K562 (cell line): ENCODE data around the gene COPA. TPM values are rescaled to one million over a fixed set of nuclear protein-coding genes. Genes with fewer than 3 reads are reported as not detected.

Source experiments
- ATAC-seq: fragments of 200-7000 bp; cut with Tn5 transposase; 3 replicates; pipeline ENCODE4 v1.9.1; 2020; ENCODE audit warnings: moderate library complexity
- BruUV-seq: library from RNA; stranded (reverse); fragments of 400-500 nt; replicated peaks from 2 replicates; lab custom pipeline; 2021; lab: Mats Ljungman, UMichigan
- CTCF ChIA-PET: fragments of 300-600 bp; formaldehyde crosslinking; extraction: SDS; loops from one replicate; lab custom pipeline; 2021; ENCODE audit warnings: low intra/inter-chr PET ratio; lab: Yijun Ruan, JAX
- POLR2A ChIA-PET: fragments of 300-600, 350-650 bp; sonication (Branson Sonifier 250); formaldehyde crosslinking; extraction: SDS; loops from one replicate; lab custom pipeline; 2021; ENCODE audit warnings: antibody characterized with exemption, inconsistent platforms; lab: Yijun Ruan, JAX
- DNase-seq, 4 experiments: peaks; one replicate each; pipeline versions ENCODE4 v3.0.0 to v3.0.0-alpha.2; 2011 to 2018; ENCODE audit warnings: low spot score in 3 of 4, mixed read lengths in 3 of 4; ENCODE audit errors: extremely low read depth in 1 of 4
- FAIRE-seq: peaks from 2 replicates; lab custom pipeline; 2011; peaks lifted over from hg19 to GRCh38; lab: Jason Lieb, UNC
- H2AFZ ChIP-seq: 2 replicates; pipeline ENCODE4 v1.6.0; 2011; ENCODE audit warnings: low read depth, low read length, control low read depth, inconsistent platforms
- H3K27ac ChIP-seq: fragments of 200-600 bp; 3 replicates; pipeline ENCODE4 v1.8.0; 2011; ENCODE audit warnings: low read depth, mild to moderate bottlenecking, control low read depth, inconsistent platforms, low read length, moderate library complexity, mixed read lengths; ENCODE audit errors: extremely low read depth
- H3K27me3 ChIP-seq, 2 experiments: fragments of 300-600 bp in 1 of 2; 2 replicates in 1 of 2; 3 replicates in 1 of 2; pipeline versions ENCODE4 v1.6.0 to v1.8.0; 2011; ENCODE audit warnings: inconsistent platforms in 2 of 2, low read length in 2 of 2, mild to moderate bottlenecking in 1 of 2, mixed read lengths in 1 of 2, moderate library complexity in 1 of 2; ENCODE audit not compliant: control insufficient read depth in 2 of 2, insufficient read depth in 2 of 2
- H3K36me3 ChIP-seq: fragments of 300-600 bp; 3 replicates; pipeline ENCODE4 v1.8.0; 2011; ENCODE audit warnings: mild to moderate bottlenecking, low read length, inconsistent platforms; ENCODE audit not compliant: control insufficient read depth, insufficient read depth
- H3K4me1 ChIP-seq, 2 experiments: fragments of 200-600 bp in 1 of 2; replicated peaks in 1 of 2; 2 replicates in 1 of 2; 3 replicates in 1 of 2; pipeline versions ENCODE4 v1.5.1 to v1.8.0; 2011; ENCODE audit warnings: inconsistent platforms in 2 of 2, low read length in 2 of 2, mild to moderate bottlenecking in 1 of 2, mixed read lengths in 1 of 2, moderate library complexity in 1 of 2; ENCODE audit not compliant: control insufficient read depth in 2 of 2, insufficient read depth in 2 of 2
- H3K4me2 ChIP-seq: 2 replicates; pipeline ENCODE4 v1.6.1; 2011; ENCODE audit warnings: low read length, control low read depth, inconsistent platforms, mixed read lengths; ENCODE audit not compliant: insufficient read depth
- H3K4me3 ChIP-seq: fragments of 200-600 bp; sonication (generic), shearing (Covaris generic); 2 replicates; pipeline ENCODE4 v1.5.1; 2016; ENCODE audit warnings: control low read depth, inconsistent platforms
- H3K79me2 ChIP-seq: fragments of 200-600 bp; 3 replicates; pipeline ENCODE4 v1.8.0; 2011; ENCODE audit warnings: low read length, inconsistent platforms; ENCODE audit not compliant: control insufficient read depth, insufficient read depth
- H3K9ac ChIP-seq, 2 experiments: 2 replicates each; pipeline versions ENCODE4 v1.6.0 to v1.6.1; 2011; ENCODE audit warnings: low read depth in 2 of 2, low read length in 2 of 2, control low read depth in 1 of 2, inconsistent platforms in 1 of 2, mild to moderate bottlenecking in 1 of 2, mixed read lengths in 1 of 2; ENCODE audit not compliant: insufficient read depth in 1 of 2
- H3K9me1 ChIP-seq: one replicate; pipeline ENCODE4 v1.6.0; 2011; ENCODE audit warnings: inconsistent platforms, mild to moderate bottlenecking, low read length, moderate library complexity; ENCODE audit not compliant: control insufficient read depth, insufficient read depth
- H3K9me3 ChIP-seq: replicated peaks from 2 replicates; pipeline ENCODE4 v1.5.1; 2011; ENCODE audit warnings: low read depth, low read length, inconsistent platforms; ENCODE audit not compliant: control insufficient read depth, insufficient read depth
- H4K20me1 ChIP-seq: replicated peaks from 2 replicates; pipeline ENCODE4 v1.6.1; 2011; ENCODE audit warnings: low read length, inconsistent platforms, mixed read lengths; ENCODE audit not compliant: control insufficient read depth, insufficient read depth
- CBX2 ChIP-seq: fragments of 200-600 bp; sonication (generic); IDR thresholded peaks from one replicate; pipeline ENCODE4 v1.6.1; 2012; ENCODE audit warnings: mild to moderate bottlenecking, low read length, inconsistent platforms; ENCODE audit not compliant: insufficient read depth, poor library complexity, severe bottlenecking
- CLOCK ChIP-seq: fragments of 250-450 bp; sonication (Bioruptor Pico); IDR thresholded peaks from 2 replicates; pipeline ENCODE4 v1.4.0; 2020; ENCODE audit warnings: mild to moderate bottlenecking, moderate library complexity, borderline replicate concordance
- JUND ChIP-seq, 2 experiments: IDR thresholded peaks; 2 replicates in 1 of 2; 3 replicates in 1 of 2; pipeline ENCODE4 v1.6.1; 2011; ENCODE audit warnings: borderline replicate concordance in 2 of 2, low read depth in 2 of 2, low read length in 2 of 2, improper control_type of control experiment in 1 of 2, missing biosample characterization in 1 of 2, missing genetic modification characterization in 1 of 2, missing genetic modification reagents in 1 of 2
- MAZ ChIP-seq, 2 experiments: fragments of 450-650 bp in 1 of 2; sonication (generic) in 1 of 2; formaldehyde crosslinking; IDR thresholded peaks in 1 of 2; conservative IDR thresholded peaks in 1 of 2; 2 replicates each; pipeline versions ENCODE4 v1.4.0 to v1.5.0; 2020; ENCODE audit warnings: mild to moderate bottlenecking in 1 of 2, missing genetic modification reagents in 1 of 2
- NCOA4 ChIP-seq: fragments of 450-650 bp; IDR thresholded peaks from 2 replicates; pipeline ENCODE4 v1.6.1; 2018; ENCODE audit warnings: mild to moderate bottlenecking; ENCODE audit not compliant: partially characterized antibody
- PHF8 ChIP-seq: fragments of 200-600 bp; sonication (generic); IDR thresholded peaks from 2 replicates; pipeline ENCODE4 v1.6.1; 2012; ENCODE audit warnings: mixed run types, mild to moderate bottlenecking, inconsistent platforms, low read length, moderate library complexity, borderline replicate concordance
- RAD21 ChIP-seq, 2 experiments: fragments of 250-450 bp in 1 of 2; fragments of 450-650 bp in 1 of 2; sonication (Bioruptor Pico) in 1 of 2; formaldehyde crosslinking in 1 of 2; IDR thresholded peaks in 1 of 2; conservative IDR thresholded peaks in 1 of 2; 2 replicates each; pipeline versions ENCODE4 v1.4.0 to v1.8.0; 2020 to 2022; ENCODE audit warnings: mild to moderate bottlenecking in 2 of 2, moderate library complexity in 1 of 2
- SMAD4 ChIP-seq: fragments of 250-450 bp; sonication (Bioruptor Pico); conservative IDR thresholded peaks from 2 replicates; pipeline ENCODE4 v1.8.0; 2021; ENCODE audit warnings: inconsistent platforms, mild to moderate bottlenecking, moderate library complexity
- SMC3 ChIP-seq: conservative IDR thresholded peaks from 2 replicates; pipeline ENCODE4 v1.6.1; 2011; ENCODE audit warnings: low read depth, low read length, improper control_type of control experiment; ENCODE audit not compliant: insufficient read depth
- ZEB2 ChIP-seq: fragments of 450-650 bp; IDR thresholded peaks from 2 replicates; pipeline ENCODE4 v1.6.1; 2016
- ZFP30 ChIP-seq: fragments of 250-450 bp; sonication (Bioruptor Pico); IDR thresholded peaks from 2 replicates; pipeline ENCODE4 v1.8.0; 2022; ENCODE audit warnings: moderate library complexity, mild to moderate bottlenecking, inconsistent platforms, borderline replicate concordance
- ZNF174 ChIP-seq: fragments of 250-450 bp; sonication (Bioruptor Pico); IDR thresholded peaks from 2 replicates; pipeline ENCODE4 v1.4.0; 2020; ENCODE audit warnings: mild to moderate bottlenecking
- ZNF232 ChIP-seq: sonication (generic); formaldehyde crosslinking; IDR thresholded peaks from 2 replicates; pipeline ENCODE4 v1.8.0; 2022; ENCODE audit warnings: mild to moderate bottlenecking, missing genetic modification reagents
- WGBS: fragments of 100-300 bp; shearing (Covaris generic); methylation state at CpG from one replicate; pipeline ENCODE4 v1.1.6; 2016; ENCODE audit warnings: low coverage, mixed read lengths; ENCODE audit not compliant: insufficient coverage; ENCODE audit errors: missing lambda C conversion rate; 5-methylcytosine and 5-hydroxymethylcytosine counted together
- in situ Hi-C: fragments of 300-500 bp; cut with MboI; formaldehyde crosslinking; loops from 4 replicates; pipeline ENCODE4 v1.15.0; 2018; ENCODE audit warnings: inconsistent platforms, mixed read lengths
- intact Hi-C: fragments of 100-400 bp; cut with micrococcal nuclease; formaldehyde crosslinking; loops from 2 replicates; pipeline ENCODE4 v1.14.2; 2022
- polyA plus RNA-seq, 8 experiments: library from polyadenylated mRNA; depleted of rRNA in 4 of 8; stranded (reverse) in 5 of 8; unstranded in 3 of 8; fragments of >200 nt; fragmentation: Nextera tagmentation in 2 of 8; fragmentation: Illumina TruSeq in 1 of 8; extraction: Ambion mirVana in 2 of 8; extraction: Trizol in 1 of 8; gene quantifications; 2 replicates each; pipeline versions ENCODE4 v1.2.1 to v1.2.3, GENCODE V29; 2011 to 2014; ENCODE audit warnings: inconsistent platforms in 1 of 8, missing spikeins in 1 of 8
- total RNA-seq, 7 experiments: library from RNA; depleted of rRNA in 6 of 7; stranded (reverse); fragments of >200 nt in 6 of 7; fragmentation: Illumina TruSeq in 2 of 7; extraction: Trizol in 2 of 7; gene quantifications; 2 replicates each; pipeline versions ENCODE4 v1.2.1 to v1.2.3, GENCODE V29; 2011 to 2021; ENCODE audit warnings: low replicate concordance in 1 of 7
- TF ChIP-seq, protein P1 (sequence below): fragments of 200-800 bp; sonication (Bioruptor generic); IDR thresholded peaks from 2 replicates; pipeline ENCODE4 v1.6.1; 2017; ENCODE audit warnings: missing genetic modification characterization, missing compliant biosample characterization

Gene COPA
- total and polyA plus RNA-seq, 9 of the 15 experiments (the other 6 are each of a cell fraction or from before 2014, with no cell fraction given): 49.8 to 222 (median 110) TPM

DNA sequence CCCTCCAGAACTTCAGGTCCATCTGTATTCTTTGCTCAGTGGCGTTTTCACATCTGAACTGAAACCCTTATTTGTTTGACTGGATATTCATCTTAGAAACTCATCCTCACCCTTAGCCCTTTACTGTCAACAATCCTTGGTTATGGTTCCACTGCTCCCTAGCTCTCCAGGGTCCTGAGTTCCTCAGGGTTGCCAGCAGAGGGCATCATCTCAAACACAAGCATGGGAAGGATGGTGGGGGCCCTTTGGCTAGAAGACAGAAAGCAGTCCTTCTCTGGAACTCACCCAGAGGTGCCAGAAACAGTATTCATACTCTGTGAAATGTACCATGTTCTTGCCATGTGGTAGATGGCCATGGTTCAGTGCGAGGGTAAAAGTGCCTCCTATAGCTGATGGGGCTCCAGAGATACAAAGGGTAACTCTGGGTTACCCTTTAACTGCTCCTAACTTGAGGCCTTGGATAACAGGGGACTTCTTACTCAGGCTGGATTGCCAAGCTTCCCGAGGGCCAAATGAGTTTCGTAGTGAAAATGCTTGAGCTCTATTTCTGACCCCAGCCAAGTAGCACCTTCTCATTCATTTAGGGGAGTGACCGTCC is 11.4 kb upstream of the COPA start:
- Histone ChIP-seq H2AFZ (no peak overlapping the region), H3K9ac (no peak overlapping the region), H3K4me2 (no peak overlapping the region), H3K9me1 (no peaks in the 10 kb centered on the region), H3K79me2 (no peaks in the 10 kb centered on the region), H3K9me3 (no peaks in the 10 kb centered on the region), H3K36me3 (peaks cover 91% of the 10 kb centered on the region), H3K27me3 (no peaks in the 10 kb centered on the region), H3K27ac (no peak overlapping the region), H3K4me1 (no peaks in the 10 kb centered on the region), H4K20me1 (no peaks in the 10 kb centered on the region; the same call in 1 of the 2 replicates), H3K4me3 (no peak overlapping the region)
- CTCF ChIA-PET: interaction anchor here (1.1 to 2.4 kb wide), 2 partner anchors 22 to 252 kb away, joined by 4 to 12 read pairs; no protein-coding TSS in a partner anchor
- intact Hi-C loops (loop anchor here (1.0 kb wide), 1 partner anchor 22 kb away; no protein-coding TSS in a partner anchor), in situ Hi-C loops (no loop called here)
- no TSS peak for BruUV-seq
- 58% methylated on average over 5 of the region's 5 CpGs for WGBS
- ATAC-seq: peak; percentile 94
- POLR2A ChIA-PET: interaction anchor here (1.3 to 5.9 kb wide), 6 partner anchors 8 to 22 kb away, joined by 4 to 37 read pairs (median 8); partner anchors contain the start of gene NCSTN
- DNase-seq: peak; percentile 58 to 66 (median 60)
- FAIRE-seq: peak; percentile 88
- TF ChIP-seq, protein P1, sequence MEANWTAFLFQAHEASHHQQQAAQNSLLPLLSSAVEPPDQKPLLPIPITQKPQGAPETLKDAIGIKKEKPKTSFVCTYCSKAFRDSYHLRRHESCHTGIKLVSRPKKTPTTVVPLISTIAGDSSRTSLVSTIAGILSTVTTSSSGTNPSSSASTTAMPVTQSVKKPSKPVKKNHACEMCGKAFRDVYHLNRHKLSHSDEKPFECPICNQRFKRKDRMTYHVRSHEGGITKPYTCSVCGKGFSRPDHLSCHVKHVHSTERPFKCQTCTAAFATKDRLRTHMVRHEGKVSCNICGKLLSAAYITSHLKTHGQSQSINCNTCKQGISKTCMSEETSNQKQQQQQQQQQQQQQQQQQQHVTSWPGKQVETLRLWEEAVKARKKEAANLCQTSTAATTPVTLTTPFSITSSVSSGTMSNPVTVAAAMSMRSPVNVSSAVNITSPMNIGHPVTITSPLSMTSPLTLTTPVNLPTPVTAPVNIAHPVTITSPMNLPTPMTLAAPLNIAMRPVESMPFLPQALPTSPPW (CRISPR knock-in tag): peak; percentile 35; the same call in 1 of the 2 replicates
- TF ChIP-seq NCOA4: no peak
- no peak for TF ChIP-seq ZEB2
- TF ChIP-seq PHF8: no peak
- TF ChIP-seq SMAD4 (CRISPR knock-in tag): 0 out of 2 replicates have a peak, but pooled peaks have one; percentile 12
- peak; percentile 23 to 75; a peak in 2 of 4 replicates for TF ChIP-seq MAZ (CRISPR knock-in tag; conservative IDR thresholded peaks at IDR 0.05 in 1 of 2, IDR thresholded peaks at IDR 0.05 in 1 of 2)
- TF ChIP-seq ZFP30 (CRISPR knock-in tag): no peak
- TF ChIP-seq SMC3: peak; percentile 78; the same call in 1 of the 2 replicates
- no peak for TF ChIP-seq CLOCK (CRISPR knock-in tag)
- TF ChIP-seq ZNF174 (CRISPR knock-in tag): no peak
- no peak for TF ChIP-seq JUND (IDR thresholded peaks at IDR 0.05; ENCODE audit: borderline replicate concordance, low read depth, low read length)
- TF ChIP-seq JUND (tag; IDR thresholded peaks at IDR 0.05; ENCODE audit: borderline replicate concordance, low read depth, low read length): no peak; the same call in 2 of the 3 replicates
- peak; percentile 53 to 78; a peak in 3 of 4 replicates for TF ChIP-seq RAD21 (CRISPR knock-in tag; conservative IDR thresholded peaks at IDR 0.05 in 1 of 2, IDR thresholded peaks at IDR 0.05 in 1 of 2)
- no peak for TF ChIP-seq ZNF232 (CRISPR knock-in tag)
- no peak for TF ChIP-seq CBX2
